ENCODE results near the gene XIRP1.
"Not testable (repeated sequence)": the region's sequence is repeated elsewhere in the genome, so short reads cannot be mapped to it uniquely, and the experiment has no call there.

The XIRP1 gene, protein sequence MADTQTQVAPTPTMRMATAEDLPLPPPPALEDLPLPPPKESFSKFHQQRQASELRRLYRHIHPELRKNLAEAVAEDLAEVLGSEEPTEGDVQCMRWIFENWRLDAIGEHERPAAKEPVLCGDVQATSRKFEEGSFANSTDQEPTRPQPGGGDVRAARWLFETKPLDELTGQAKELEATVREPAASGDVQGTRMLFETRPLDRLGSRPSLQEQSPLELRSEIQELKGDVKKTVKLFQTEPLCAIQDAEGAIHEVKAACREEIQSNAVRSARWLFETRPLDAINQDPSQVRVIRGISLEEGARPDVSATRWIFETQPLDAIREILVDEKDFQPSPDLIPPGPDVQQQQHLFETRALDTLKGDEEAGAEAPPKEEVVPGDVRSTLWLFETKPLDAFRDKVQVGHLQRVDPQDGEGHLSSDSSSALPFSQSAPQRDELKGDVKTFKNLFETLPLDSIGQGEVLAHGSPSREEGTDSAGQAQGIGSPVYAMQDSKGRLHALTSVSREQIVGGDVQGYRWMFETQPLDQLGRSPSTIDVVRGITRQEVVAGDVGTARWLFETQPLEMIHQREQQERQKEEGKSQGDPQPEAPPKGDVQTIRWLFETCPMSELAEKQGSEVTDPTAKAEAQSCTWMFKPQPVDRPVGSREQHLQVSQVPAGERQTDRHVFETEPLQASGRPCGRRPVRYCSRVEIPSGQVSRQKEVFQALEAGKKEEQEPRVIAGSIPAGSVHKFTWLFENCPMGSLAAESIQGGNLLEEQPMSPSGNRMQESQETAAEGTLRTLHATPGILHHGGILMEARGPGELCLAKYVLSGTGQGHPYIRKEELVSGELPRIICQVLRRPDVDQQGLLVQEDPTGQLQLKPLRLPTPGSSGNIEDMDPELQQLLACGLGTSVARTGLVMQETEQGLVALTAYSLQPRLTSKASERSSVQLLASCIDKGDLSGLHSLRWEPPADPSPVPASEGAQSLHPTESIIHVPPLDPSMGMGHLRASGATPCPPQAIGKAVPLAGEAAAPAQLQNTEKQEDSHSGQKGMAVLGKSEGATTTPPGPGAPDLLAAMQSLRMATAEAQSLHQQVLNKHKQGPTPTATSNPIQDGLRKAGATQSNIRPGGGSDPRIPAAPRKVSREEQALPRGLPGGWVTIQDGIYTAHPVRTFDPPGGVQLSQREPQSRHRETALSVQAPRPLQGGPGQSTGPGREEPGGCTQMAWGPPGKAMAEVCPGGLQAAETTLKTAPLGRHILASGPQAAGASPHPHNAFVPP (N-terminal part only)

DNA sequence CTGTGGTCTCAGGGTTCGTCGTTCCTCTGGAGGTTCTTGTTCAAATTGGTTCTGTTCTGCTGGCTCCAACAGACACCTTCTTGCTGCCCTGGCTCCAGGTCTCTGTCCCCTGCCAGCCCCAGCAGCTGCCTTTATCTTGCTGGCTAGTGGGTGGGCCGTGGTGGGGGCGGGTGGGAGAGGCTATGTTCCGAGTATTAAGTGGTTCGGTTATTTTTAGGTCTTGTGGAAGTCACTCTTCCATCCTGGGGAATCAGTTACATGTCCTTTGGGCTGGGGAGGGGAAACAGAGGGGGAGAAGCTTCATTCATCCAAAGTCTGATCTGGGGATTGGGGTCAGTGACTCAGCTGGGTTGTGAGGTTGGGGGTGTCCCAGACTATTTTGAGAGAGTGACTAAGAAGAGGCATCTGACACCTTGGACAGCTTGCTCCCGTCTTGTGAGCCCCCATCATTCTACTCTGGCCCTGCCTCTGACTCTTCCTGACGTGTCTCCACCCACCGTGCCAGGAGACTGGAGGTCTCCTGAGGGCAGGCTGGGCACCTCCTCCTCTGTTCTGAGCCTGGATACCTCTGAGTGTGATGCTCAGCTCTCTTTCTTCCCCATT lies at the start of gene XIRP1:
Gene XIRP1 (minus strand): TSS at position 106 of the 603 bp plus-strand sequence. CDS start 3,150 bp downstream, outside the sequence.
- DNase-seq: peak in 1 of 2 donors; percentile 23

DNA sequence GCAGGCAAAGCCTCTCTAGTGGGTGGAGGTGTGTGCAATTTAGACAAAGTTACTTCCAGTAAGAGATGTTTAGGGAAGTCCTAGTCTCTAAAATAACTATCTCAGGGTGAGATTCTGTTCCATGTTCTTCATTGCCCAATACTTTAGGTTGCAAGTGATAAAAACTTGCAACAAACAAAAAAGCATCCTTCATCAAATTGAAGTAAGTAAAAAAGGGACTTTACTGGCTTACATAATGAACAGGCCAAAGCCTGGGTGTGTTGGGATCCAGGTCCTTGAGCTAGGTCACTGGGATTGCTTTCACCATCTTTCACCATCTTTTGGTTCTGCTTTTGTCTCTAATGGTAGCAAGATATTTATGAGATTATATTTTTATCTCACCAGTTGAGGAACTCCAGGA lies 49.2 kb upstream of the XIRP1 start:
- no peak for DNase-seq

DNA sequence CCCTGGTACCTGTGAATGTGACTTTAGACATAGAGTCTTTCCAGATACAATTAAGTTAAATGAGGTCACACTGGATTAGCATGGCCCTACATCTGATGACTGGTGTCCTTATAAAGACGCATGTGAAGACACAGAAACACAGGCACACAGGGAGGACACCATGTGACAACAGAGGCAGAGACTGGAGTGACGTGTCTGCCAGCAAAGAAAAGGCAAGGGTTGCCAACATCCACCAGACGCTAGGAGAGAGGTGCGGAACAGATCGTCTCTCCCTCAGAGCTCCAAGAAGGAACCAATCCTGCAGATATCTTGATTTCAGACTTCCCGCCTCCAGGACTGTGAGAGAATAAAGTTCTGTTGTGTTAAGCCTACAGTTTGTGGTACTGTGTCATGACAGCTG lies 44.6 kb upstream of the XIRP1 start:
- no peak for DNase-seq

DNA sequence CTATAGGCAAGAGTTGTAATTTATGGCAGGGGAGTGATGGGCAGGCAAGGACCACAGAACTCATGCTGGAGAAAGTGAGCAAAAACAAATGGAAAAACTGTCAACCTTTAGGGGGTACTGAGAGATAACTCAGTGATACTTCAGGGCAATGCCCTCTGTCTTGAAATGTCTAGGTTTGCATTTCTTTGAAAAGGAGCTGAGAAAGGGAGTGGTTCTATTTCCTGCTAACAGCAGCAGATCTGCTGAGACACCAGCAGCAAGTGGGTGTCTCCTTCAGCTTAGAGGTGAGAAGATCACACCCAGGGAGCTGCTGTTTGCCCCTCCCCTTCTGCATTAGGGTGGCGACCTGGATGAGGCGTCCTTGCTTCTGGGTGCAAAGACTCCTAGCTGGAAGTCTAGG lies 42.3 kb upstream of the XIRP1 start:
- peak in 1 of 2 donors; percentile 14 for DNase-seq

DNA sequence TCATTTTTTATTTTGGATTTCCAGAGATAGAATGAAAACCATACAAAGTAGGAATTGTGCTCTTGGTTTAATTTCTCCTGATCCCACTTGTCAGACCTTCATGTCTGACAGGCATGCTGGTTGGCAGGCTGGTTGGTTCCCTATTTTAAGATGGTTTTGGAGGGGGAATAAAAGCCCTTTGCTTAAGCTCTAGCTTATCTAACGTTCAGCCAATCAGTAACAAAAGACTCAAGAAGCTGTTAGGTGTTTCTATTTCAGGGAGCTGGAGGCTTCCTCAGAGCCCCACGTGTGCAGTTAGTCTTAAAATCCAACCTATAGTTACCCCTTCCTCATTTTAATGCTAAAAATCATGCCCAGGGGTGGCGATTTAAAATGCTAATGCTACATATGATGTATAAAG lies 40.5 kb upstream of the XIRP1 start:
- DNase-seq: no peak

DNA sequence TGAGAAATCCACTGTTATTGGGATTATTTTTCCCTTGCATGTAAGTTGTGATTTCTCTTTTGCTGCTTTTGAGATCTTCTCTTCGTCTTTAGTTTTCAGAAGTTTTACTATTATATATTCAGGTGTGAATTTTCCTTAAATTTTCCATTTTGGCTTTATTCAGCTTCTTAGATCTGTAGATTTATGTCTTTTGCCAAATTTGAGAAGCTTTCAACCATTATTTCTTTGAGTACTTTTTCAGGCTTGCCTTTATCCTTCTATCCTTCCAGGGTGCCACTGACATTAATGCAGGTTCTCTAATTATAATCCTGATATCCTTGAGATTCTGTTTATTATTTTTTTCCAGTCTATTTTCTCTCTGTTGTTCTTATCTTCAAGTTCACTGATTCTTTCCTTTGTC lies 38.1 kb upstream of the XIRP1 start:
- no peak for DNase-seq

DNA sequence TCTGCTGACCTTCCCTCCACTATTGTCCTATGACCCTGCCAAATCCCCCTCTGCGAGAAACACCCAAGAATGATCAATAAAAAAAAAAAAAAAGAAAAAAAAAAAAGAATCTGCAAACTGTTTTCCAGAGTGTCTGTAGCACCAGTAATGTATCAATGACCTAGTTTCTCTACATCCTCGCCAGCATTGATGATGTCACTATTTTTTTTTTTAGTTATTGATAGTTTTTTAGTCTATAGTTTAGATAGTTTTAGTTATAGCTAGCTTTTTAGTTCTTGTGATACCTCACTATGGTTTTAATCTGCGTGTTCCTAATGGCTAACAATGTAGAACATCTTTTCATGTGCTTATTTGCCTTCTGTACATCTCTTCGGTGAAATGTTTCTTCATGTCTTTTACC lies 36.1 kb upstream of the XIRP1 start:
- DNase-seq: no peak

DNA sequence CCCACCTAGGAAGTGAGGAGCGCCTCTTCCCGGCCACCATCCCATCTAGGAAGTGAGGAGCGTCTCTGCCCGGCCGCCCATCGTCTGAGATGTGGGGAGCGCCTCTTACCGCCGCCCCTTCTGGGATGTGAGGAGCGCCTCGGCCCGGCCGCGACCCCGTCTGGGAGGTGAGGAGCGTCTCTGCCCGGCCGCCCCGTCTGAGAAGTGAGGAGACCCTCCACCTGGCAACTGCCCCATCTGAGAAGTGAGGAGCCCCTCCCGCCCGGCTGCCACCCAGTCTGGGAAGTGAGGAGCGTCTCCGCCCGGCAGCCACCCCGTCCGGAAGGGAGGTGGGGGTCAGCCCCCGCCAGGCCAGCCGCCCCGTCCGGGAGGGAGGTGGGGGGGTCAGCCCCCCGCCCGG lies 35.2 kb upstream of the XIRP1 start:
- not testable (repeated sequence) for DNase-seq

DNA sequence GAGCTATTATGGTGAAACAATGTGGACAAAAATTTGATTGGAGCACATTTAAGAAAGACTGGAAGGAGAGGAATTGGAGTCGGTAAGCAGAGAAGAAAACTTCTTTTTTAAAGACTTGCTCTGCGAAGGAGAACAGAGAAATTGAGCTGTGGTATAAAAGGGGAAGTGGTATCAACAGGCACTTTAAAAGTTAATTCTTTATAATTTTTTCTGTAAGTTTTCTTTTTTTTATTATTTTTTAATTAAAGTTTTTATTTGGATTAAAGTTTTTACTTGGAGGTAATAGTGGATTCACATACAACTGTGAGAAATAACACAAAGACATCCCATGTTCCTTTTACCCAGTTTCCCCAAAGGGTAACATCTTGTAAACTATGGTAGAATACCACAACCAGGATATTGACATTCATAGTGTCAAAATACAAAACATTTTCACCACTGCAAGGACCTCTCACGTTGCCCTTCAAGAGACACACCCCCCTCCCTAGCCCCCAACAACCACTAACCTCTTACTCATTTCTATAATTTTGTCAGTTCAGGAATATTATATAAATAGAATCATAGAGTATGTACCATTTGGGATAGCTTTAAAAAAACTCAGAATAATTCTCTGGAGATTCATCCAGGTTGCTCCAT lies 33.8 kb upstream of the XIRP1 start:
- no peak for DNase-seq

DNA sequence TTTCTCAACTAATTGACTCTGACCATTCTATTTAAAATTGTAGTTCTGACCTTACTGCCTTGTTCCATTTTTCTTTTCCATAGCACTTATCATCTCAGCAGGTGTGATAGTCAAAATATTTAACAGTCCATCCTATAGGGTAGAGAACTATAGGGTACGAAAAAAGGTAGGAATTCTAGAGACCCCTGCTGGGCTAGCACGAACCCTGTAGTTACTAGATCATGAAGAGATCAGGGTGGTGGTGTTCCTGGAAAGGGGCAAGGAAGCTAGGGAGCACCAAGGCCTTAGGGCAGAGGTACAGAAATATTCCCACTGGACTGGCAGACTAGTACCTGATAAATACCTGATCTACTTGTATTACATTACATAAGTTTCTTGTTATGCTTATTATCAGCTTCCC lies 31.9 kb upstream of the XIRP1 start:
- no peak for DNase-seq

DNA sequence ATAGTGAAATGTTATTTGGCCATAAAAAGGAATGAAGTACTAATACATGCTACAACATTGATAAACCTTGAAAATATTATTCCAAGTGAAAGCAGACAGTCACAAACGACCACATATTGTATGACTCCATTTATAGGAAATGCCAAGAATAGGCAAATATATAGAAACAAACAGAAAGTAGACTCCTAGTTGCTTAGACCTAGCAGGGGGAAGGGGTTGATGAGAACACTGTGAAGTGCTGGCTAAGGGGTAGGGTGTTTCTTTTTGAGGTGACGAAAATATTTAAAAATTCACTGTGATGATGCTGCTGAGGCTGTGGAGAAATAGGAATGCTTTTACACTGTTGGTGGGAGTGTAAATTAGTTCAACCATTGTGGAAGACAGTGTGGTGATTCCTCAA lies 30.5 kb upstream of the XIRP1 start:
- no peak for DNase-seq

DNA sequence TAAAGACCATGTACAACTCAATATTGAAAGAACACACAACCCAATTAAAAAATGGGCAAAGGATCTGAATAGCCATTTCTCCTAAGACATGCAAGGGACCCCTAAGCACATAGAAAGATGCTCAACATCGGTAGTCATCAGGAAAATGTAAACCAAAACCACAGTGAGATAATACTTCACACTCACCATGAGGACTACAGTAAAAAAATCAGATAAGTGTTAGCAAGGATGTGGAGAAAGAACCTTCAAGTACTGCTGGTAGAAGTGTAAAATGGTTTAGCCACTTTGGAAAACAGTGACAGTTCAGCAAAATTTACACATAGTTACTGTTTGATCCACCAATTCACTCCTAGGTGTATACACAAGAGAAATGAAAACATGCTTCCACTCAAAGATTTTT lies 30.1 kb upstream of the XIRP1 start:
- no peak for DNase-seq

DNA sequence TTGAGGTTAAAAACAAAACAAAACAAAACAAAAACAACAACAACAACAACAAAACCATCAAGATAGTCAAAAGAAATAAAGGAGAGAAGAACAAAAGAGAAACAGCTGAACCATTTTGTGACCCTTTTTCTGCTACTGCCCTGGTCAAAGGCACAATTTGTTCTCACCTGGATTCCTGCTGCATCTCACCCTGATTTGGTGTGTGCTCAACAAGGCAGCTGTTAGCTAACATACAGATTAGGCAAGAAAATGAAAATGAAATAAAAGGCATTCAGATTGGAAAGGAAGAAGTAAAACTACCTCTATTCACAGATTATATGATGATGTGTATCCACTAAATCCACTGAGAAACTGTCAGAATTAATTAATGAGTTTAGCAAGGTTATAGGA lies 28.7 kb upstream of the XIRP1 start:
- DNase-seq: no peak

DNA sequence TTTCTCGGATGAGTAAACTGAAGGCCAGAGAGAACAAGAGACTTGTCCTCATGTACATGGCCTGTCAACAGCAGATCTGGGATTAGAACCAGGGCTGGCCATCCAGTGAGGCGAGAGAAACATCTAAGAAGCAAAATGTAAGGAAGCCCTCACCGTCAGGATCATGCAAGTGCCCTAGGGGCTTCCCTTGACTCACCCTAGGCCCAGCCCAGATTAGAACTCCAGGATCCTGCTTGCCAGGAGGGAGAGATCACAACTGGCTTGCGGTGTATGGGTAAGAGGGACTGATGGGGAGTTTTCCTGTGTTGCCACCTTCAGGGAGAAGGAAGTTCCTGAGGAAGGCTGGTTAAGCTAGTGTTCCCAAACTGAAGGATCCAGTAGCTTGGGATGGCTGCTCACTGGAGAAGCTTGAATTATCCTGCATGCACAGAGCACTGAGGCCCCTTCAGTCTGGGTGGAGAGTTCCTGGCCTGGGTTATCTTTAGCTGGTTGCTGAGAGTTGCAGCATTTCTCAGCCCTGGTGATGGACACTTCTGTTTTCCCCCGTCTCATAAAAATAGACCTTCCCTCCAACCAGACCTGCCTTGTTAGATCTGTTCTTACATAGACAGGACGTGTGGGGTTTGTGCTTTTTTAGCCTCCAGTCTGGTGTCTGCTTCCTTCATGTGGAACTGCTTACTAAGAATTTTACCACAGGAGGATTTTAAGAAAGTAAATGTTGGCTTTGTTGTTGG lies 28.2 kb upstream of the XIRP1 start:
- no peak for DNase-seq

DNA sequence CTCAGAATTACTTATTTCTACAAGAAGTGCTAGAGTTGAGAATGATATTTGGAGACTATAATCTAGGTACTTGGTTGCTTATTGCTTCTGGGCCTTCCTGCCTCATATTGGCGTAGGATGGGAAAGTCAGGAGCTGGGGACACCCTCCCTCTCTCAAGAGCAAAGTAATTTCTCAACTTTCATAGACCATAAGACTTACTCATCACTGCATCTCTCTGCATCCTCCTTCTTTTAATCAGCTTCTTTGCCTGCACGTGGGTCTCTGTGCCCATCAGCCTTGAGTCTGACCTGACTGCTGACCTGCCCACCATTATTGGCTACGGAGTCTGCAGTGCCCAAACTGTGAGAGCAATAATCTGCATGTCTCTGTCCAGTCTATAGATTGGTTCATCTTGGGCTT lies 27.3 kb upstream of the XIRP1 start:
- DNase-seq: no peak

DNA sequence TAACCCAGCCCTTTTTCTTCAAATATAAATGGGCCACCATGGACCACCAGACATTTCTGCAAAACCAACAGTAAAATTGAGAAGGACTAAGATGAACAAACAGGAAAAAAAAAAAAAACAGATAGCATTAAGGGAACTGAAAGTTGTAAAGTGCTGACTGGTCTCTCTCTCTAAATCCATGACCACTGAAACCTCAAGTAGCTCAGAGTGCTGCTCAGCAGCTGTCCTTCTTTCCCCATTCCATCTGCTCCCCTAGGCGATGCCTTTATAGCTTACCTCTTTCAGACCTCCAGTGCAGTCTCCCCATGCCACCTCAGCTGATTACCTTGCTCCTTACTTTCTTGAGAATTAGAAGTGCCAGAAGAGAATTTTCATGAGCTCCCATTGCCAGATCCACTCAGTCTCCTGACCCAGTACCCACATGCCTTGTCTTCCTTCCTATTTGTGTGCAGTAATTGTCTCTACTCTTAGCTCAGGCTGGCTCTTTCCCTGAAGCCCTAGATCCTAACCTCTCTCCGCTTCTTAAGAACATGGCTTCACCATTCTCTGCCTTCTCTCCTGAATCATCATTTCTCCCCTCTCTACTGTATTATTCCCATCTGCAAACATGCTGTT lies 23.9 kb upstream of the XIRP1 start:
- DNase-seq: no peak

DNA sequence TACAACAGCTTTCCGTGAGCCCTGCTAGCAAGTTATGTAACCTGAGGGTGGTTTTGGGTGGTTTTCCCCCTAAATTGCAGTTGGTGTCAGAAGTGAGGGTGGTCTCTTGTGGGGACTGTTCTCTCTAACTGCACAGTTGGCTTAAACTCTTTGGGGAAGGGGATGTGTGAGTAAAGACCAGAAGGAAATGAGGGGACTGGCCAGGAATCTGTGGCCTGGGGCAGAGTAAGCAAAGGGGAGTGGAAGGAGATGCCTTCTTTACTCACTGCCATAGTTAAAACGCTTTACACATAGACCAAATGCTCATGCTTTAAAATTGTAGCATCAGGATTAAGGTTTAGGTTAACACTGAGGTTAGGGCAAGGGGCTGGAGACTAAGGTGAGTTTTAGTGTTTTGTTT lies 21.2 kb upstream of the XIRP1 start:
- DNase-seq: no peak

DNA sequence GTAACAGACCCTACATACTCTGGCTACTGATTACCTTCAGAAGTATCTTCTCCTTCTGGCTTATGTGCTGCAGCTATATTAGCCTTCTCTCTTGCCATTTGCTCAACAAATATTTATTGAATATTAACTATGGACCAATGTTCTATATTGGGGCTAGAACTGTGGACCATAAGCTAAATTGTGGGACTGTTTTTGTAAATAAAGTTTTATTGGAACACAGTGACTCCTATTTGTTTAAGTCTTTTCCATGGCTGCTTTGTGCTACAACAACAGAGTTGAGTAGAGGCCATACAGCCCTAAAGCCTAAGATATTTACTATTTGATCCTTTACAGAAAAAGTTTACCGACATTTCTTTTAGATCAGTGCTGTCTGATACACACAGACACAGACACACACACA lies 20.3 kb upstream of the XIRP1 start:
- DNase-seq: no peak

DNA sequence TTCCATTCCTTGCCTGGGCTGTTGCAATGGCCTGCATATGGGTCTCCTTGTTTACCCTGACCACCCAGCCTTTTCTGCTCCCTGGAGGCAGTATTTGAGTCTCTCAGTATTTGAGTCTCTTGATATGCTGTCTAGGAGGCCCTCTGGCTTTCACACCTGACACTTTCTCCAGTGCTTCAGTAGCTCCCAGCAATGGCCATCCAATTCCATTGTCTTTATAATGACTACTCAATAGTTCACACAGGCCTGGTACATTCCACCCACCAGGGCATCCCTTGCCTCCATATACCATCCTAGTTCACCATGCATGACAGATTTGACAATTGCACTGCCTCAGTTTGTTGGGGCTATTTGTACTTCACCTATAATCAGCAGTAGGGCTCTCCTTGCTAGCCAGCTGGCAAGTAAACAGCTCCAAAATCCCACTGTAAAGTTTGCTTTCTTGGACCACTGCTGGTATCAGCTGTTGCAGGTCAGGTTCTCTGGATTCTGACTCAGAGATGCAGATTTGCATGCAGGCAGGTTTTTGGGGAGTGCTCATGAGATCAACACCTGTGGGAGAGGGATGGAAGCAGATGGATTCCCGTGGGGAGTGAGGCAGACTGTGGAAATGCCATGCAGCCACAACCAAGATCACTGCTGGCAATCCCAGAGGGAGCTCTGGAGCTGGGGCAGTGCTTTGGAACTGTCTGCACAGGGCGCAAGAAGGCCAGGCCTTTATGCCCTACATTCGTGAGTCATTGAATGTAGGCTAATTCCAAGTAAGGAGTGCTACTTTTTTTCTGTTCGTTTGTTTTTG lies 19.1 kb upstream of the XIRP1 start:
- DNase-seq: no peak

DNA sequence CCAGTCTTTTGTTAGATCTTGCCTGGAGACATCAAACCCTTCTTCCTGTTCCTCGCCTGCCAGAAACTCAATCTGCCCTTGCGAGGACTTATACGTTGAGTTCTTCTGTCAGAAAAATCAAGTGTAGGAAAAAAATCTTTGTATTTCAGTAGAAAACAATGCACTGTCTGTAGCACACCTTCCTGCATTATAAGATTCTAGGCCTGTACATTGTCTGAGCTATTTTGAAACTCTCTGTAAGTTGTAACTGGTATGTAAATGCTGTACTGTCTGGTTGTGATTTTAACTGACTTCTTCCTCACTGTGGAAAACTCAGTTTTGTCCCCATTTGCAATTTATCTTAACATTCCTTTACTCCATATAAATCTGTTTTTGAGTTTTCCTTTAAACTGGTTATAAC lies 17.7 kb upstream of the XIRP1 start:
- no peak for DNase-seq

All from activated CD4-positive, alpha-beta T cell treated with anti-CD3 and anti-CD28 coated beads for 4 hours (primary cell).